GM12892 (cell line): Measurements from ENCODE around the gene ATF7.

Experiments
- POLR2A ChIP-seq: IDR thresholded peaks from 2 replicates; pipeline ENCODE4 v1.6.1; 2011; ENCODE audit warnings: low read depth, low read length, control low read depth
- POLR2AphosphoS5 ChIP-seq: IDR thresholded peaks from 2 replicates; pipeline ENCODE4 v1.6.1; 2011; ENCODE audit warnings: low read depth, low read length, control low read depth

- TF ChIP-seq POLR2AphosphoS5: no peak
- no peak for TF ChIP-seq POLR2A
Measured at GRCh38 chr12:53593707-53594106, 32.5 kb downstream of the ATF7 start.
